Uterus (tissue), 2 donors: Measurements from ENCODE around the gene KLK7.

Experiments used
- CTCF ChIP-seq, 4 experiments: fragments of 200-600 bp in 2 of 4; fragments of 450-650 bp in 2 of 4; sonication (generic) in 2 of 4; IDR thresholded peaks; one replicate each; pipeline ENCODE4 v1.5.1; 2016 to 2019; ENCODE audit warnings: antibody characterized with exemption in 4 of 4, mild to moderate bottlenecking in 2 of 4, moderate library complexity in 1 of 4
- POLR2A ChIP-seq, 2 donors: fragments of 450-650 bp; IDR thresholded peaks; one replicate each; pipeline ENCODE4 v1.6.1; 2016; ENCODE audit warnings: antibody characterized with exemption in 2 of 2, mild to moderate bottlenecking in 1 of 2, moderate library complexity in 1 of 2

GRCh38 chr19:50981587-50982146 is 2.0 kb downstream of the KLK7 start:
- TF ChIP-seq CTCF (IDR thresholded peaks at IDR 0.05), result no peak
- no peak for TF ChIP-seq POLR2A (IDR thresholded peaks at IDR 0.05)
